GM21367 (cell line): ENCODE data around the gene TTC8.
"Not testable (repeated sequence)": the region's sequence is repeated elsewhere in the genome, so short reads cannot be mapped to it uniquely, and the experiment has no call there.

Source experiments
- ATAC-seq: cut with Tn5 transposase; IDR thresholded peaks from one replicate; pipeline ENCODE4 v1.9.1; 2021; ENCODE audit not compliant: unreplicated experiment

TTC8 gene

GRCh38 chr14:88824314-88825077 is at the start of gene TTC8:
TSS of gene TTC8 (plus strand) at chr14:88824651. CDS start at chr14:88824708, 57 bp downstream.
- ATAC-seq, result peak; percentile 99

- ATAC-seq, result no peak
These were observed 48.9 kb upstream of the TTC8 start for GRCh38 chr14:88775532-88775931.

- ATAC-seq, result no peak
These were observed 38.5 kb upstream of the TTC8 start for GRCh38 chr14:88785911-88786310.

GRCh38 chr14:88786715-88787114 is 37.7 kb upstream of the TTC8 start:
- ATAC-seq, result no peak

- not testable (repeated sequence) for ATAC-seq
These were observed 34.9 kb upstream of the TTC8 start for GRCh38 chr14:88789573-88789972.

- ATAC-seq, result no peak
These were observed 33.8 kb upstream of the TTC8 start for GRCh38 chr14:88790501-88791251.

GRCh38 chr14:88791252-88791621 is 33.2 kb upstream of the TTC8 start:
- no peak for ATAC-seq

GRCh38 chr14:88791629-88792472 is 32.6 kb upstream of the TTC8 start:
- peak; percentile 3 for ATAC-seq

GRCh38 chr14:88792473-88793258 is 31.8 kb upstream of the TTC8 start, which contains the start of gene EML5:
TSS of gene EML5 (minus strand) at chr14:88792953. CDS start at chr14:88792503, 450 bp downstream.
- ATAC-seq, result peak; percentile 89

- ATAC-seq, result no peak
These were observed 31.2 kb upstream of the TTC8 start for GRCh38 chr14:88793259-88793625.

- ATAC-seq, result no peak
These were observed 26.3 kb upstream of the TTC8 start for GRCh38 chr14:88798156-88798555.

- ATAC-seq, result no peak
These were observed 24.9 kb upstream of the TTC8 start for GRCh38 chr14:88799522-88799921.

GRCh38 chr14:88802596-88802995 is 21.9 kb upstream of the TTC8 start:
- ATAC-seq, result no peak

GRCh38 chr14:88804035-88804434 is 20.4 kb upstream of the TTC8 start:
- no peak for ATAC-seq

GRCh38 chr14:88804477-88804876 is 20.0 kb upstream of the TTC8 start:
- ATAC-seq, result no peak

GRCh38 chr14:88808359-88808758 is 16.1 kb upstream of the TTC8 start:
- ATAC-seq, result no peak

- no peak for ATAC-seq
These were observed 8.5 kb upstream of the TTC8 start for GRCh38 chr14:88815980-88816379.

GRCh38 chr14:88818018-88818417 is 6.4 kb upstream of the TTC8 start:
- no peak for ATAC-seq

GRCh38 chr14:88819674-88820073 is 4.8 kb upstream of the TTC8 start:
- ATAC-seq, result not testable (repeated sequence)

GRCh38 chr14:88821378-88821777 is 3.1 kb upstream of the TTC8 start:
- no peak for ATAC-seq

- no peak for ATAC-seq
These were observed 2.6 kb upstream of the TTC8 start for GRCh38 chr14:88821888-88822287.
